ENCODE measurements around the gene PLEKHG3. TPM values are rescaled to one million over a fixed set of nuclear protein-coding genes. Genes with fewer than 3 reads are reported as not detected.

The PLEKHG3 gene
- total RNA-seq, 1 donor from 2014 or later = 10.1 TPM

DNA sequence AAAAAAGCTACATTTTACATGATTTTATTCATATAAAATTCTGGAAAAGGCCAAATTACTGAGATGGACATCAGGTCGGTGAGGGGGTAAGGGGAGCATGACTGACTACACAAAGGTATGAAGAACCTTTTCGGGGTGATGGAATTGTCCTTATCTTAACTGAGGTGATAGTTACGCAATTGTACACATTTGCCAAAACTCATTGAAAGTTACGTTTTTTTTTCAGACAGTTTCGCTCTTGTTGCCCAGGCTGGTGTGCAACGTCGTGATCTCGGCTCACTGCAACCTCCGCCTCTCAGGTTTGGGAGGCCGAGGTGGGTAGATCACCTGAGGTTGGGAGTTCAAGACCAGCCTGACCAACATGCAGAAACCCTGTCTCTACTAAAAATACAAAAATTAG is 29.4 kb upstream of the PLEKHG3 start:
- Mint-ChIP-seq H3K4me3 (ENCODE audit: unreplicated experiment) (no peak overlapping the region), H3K27ac (ENCODE audit: unreplicated experiment) (no peak overlapping the region), H3K27me3 (ENCODE audit: unreplicated experiment) (peaks cover 4% of the 10 kb centered on the region), H3K36me3 (ENCODE audit: unreplicated experiment) (no peaks in the 10 kb centered on the region), H3K4me1 (ENCODE audit: low read depth, unreplicated experiment) (peaks cover 3% of the 10 kb centered on the region), H3K9me3 (ENCODE audit: unreplicated experiment) (peaks cover 5% of the 10 kb centered on the region)
- TF ChIP-seq, protein P1, sequence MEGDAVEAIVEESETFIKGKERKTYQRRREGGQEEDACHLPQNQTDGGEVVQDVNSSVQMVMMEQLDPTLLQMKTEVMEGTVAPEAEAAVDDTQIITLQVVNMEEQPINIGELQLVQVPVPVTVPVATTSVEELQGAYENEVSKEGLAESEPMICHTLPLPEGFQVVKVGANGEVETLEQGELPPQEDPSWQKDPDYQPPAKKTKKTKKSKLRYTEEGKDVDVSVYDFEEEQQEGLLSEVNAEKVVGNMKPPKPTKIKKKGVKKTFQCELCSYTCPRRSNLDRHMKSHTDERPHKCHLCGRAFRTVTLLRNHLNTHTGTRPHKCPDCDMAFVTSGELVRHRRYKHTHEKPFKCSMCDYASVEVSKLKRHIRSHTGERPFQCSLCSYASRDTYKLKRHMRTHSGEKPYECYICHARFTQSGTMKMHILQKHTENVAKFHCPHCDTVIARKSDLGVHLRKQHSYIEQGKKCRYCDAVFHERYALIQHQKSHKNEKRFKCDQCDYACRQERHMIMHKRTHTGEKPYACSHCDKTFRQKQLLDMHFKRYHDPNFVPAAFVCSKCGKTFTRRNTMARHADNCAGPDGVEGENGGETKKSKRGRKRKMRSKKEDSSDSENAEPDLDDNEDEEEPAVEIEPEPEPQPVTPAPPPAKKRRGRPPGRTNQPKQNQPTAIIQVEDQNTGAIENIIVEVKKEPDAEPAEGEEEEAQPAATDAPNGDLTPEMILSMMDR (IDR thresholded peaks at IDR 0.05; ENCODE audit: partially characterized antibody, unreplicated experiment) = no peak
- no peak for DNase-seq

DNA sequence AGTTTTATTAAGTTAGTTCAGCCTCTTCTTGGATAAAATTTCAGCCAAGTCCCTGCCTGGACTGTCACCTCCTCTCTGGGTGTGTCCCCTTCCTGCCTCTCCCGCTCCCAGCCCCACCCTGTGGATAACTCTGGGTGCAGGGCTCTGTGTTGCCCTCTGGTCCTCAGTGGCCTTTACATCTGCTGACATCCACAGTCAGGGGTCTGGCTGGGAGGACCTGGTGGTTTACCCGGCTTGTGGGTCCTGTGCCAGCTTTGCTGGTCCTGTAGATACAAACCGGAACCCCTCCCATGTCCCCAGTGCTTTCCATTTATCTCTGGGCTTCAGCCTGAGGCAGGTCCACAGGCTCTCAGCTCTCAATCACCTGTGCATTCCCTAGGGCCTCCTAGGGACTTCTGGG is 28.9 kb upstream of the PLEKHG3 start:
- DNase-seq = no peak
- Mint-ChIP-seq H3K36me3 (ENCODE audit: unreplicated experiment) (no peaks in the 10 kb centered on the region), H3K27me3 (ENCODE audit: unreplicated experiment) (peaks cover 4% of the 10 kb centered on the region), H3K4me3 (ENCODE audit: unreplicated experiment) (no peak overlapping the region), H3K27ac (ENCODE audit: unreplicated experiment) (no peak overlapping the region), H3K4me1 (ENCODE audit: low read depth, unreplicated experiment) (peaks cover 3% of the 10 kb centered on the region), H3K9me3 (ENCODE audit: unreplicated experiment) (peaks cover 5% of the 10 kb centered on the region)
- TF ChIP-seq, protein P1 (IDR thresholded peaks at IDR 0.05; ENCODE audit: partially characterized antibody, unreplicated experiment) = no peak

DNA sequence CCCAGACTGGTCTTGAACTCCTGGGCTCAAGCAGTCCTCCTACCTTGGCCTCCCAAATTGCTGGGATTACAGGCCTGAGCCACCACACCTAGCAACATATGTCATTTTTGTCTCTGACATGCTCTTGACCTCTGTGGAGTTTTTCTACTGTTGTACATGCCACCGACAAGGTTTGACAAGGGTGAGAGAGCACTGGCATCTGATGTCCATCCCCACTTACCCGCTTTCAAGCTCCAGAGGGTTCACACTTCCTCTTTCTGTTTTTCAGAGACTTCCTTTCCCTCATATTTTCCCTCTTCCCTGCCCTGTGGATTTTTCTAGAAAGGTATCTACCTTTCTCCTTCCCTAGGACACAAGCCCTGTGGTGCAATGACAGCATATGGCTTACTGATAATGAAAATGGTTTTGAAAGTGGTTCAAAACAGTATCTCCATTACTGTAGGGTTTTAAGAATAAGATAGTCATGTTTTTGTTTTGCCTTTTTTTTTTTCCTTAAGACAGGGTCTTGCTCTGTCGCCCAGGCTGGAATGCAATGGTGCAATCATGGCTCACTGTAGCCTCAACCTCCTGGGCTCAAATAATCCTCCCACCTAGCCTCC is 27.7 kb upstream of the PLEKHG3 start:
- Mint-ChIP-seq H3K27me3 (ENCODE audit: unreplicated experiment) (peaks cover 4% of the 10 kb centered on the region), H3K27ac (ENCODE audit: unreplicated experiment) (no peak overlapping the region), H3K36me3 (ENCODE audit: unreplicated experiment) (no peaks in the 10 kb centered on the region), H3K4me3 (ENCODE audit: unreplicated experiment) (no peak overlapping the region), H3K9me3 (ENCODE audit: unreplicated experiment) (peaks cover 5% of the 10 kb centered on the region), H3K4me1 (ENCODE audit: low read depth, unreplicated experiment) (peaks cover 3% of the 10 kb centered on the region)
- no peak for DNase-seq
- TF ChIP-seq, protein P1 (IDR thresholded peaks at IDR 0.05; ENCODE audit: partially characterized antibody, unreplicated experiment) = no peak

DNA sequence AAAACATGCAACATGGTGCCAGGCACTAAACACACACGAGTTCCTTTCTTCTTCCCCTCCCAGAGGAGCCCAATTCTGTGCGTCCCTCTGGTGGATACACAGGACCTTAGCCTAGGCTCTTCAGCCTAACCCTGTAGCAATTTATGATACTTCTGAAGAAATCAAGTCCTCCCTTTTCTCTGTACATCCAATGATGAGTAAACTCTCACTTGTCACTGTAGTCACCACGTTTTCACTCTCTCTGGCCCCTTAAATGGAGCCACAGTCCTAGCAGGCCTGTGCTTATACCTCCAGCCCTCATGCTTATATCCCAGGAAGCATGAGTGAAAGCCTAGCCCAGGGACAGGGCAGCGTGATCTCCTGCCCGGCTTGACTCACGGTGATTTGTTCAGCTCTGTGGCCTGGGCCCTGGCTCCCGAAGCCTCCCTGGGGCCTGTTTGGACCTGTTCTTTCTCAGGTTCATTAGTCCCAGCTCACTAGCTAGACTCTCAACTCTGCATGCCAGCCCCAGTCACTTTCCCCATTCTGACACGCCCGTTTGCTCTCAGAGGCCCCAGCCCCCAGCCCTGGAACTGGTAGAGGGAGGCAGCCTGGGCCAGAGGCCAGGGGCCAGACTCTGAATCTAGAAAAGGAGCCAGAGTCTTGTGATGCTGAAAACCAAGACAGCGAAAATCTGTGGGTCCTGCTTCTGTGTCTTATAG is 24.1 kb upstream of the PLEKHG3 start:
- DNase-seq = no peak
- no peak overlapping the region for H3K4me3 Mint-ChIP-seq (ENCODE audit: unreplicated experiment)
- H3K9me3 Mint-ChIP-seq (ENCODE audit: unreplicated experiment) = peaks cover 5% of the 10 kb centered on the region
- no peak overlapping the region for H3K27ac Mint-ChIP-seq (ENCODE audit: unreplicated experiment)
- H3K4me1 Mint-ChIP-seq (ENCODE audit: low read depth, unreplicated experiment) = no peaks in the 10 kb centered on the region
- TF ChIP-seq, protein P1 (IDR thresholded peaks at IDR 0.05; ENCODE audit: partially characterized antibody, unreplicated experiment) = no peak
- H3K27me3 Mint-ChIP-seq (ENCODE audit: unreplicated experiment) = peaks cover 6% of the 10 kb centered on the region
- H3K36me3 Mint-ChIP-seq (ENCODE audit: unreplicated experiment) = no peaks in the 10 kb centered on the region

DNA sequence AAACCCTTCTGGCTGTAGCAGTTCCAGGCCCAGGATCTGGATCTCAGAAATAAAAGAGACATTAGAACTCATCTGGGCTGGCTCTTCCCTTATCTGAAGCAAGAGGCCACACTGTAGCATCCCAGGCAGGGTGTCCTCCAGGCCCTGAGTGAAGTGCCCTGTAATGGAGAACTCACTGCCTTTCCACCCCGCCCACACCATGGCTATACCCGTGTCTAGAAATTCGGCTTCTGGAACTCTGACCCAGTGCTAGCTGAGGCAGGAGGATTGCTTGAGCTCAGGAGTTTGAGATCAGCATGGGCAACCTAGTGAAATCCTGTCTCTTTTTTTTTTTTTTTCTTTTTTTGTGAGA is 23.5 kb upstream of the PLEKHG3 start:
- H3K4me1 Mint-ChIP-seq (ENCODE audit: low read depth, unreplicated experiment) = no peaks in the 10 kb centered on the region
- no peak overlapping the region for H3K27ac Mint-ChIP-seq (ENCODE audit: unreplicated experiment)
- H3K36me3 Mint-ChIP-seq (ENCODE audit: unreplicated experiment) = no peaks in the 10 kb centered on the region
- TF ChIP-seq, protein P1 (IDR thresholded peaks at IDR 0.05; ENCODE audit: partially characterized antibody, unreplicated experiment) = no peak
- no peak for DNase-seq
- peaks cover 11% of the 10 kb centered on the region for H3K27me3 Mint-ChIP-seq (ENCODE audit: unreplicated experiment)
- H3K9me3 Mint-ChIP-seq (ENCODE audit: unreplicated experiment) = peaks cover 5% of the 10 kb centered on the region
- no peak overlapping the region for H3K4me3 Mint-ChIP-seq (ENCODE audit: unreplicated experiment)
